Naive B cell (primary cell): ENCODE results near the gene ADTRP. TPM values are rescaled to one million over a fixed set of nuclear protein-coding genes. Genes with fewer than 3 reads are reported as not detected.

ENCODE experiments used
- ATAC-seq, 2 donors: fragments of 150-1000 bp; cut with Tn5 transposase; 2 replicates each; pipeline ENCODE4 v1.10.0; 2021; ENCODE audit warnings: low read depth in 2 of 2, mild to moderate bottlenecking in 2 of 2, moderate library complexity in 2 of 2
- DNase-seq: peaks from one replicate; pipeline ENCODE4 v3.0.0; 2022
- H3K27ac Mint-ChIP-seq, 6 donors: one replicate each; pipeline ENCODE4 v1.8.0; 2020 to 2022; ENCODE audit warnings: mild to moderate bottlenecking in 6 of 6, mixed read lengths in 6 of 6, moderate library complexity in 5 of 6, inconsistent platforms in 2 of 6
- H3K27me3 Mint-ChIP-seq, 3 donors: one replicate each; pipeline ENCODE4 v1.8.0; 2021 to 2022; ENCODE audit warnings: mixed read lengths in 3 of 3, mild to moderate bottlenecking in 1 of 3
- H3K36me3 Mint-ChIP-seq, 2 donors: one replicate each; pipeline ENCODE4 v1.8.0; 2020 to 2022; ENCODE audit warnings: mixed read lengths in 2 of 2, inconsistent platforms in 1 of 2, mild to moderate bottlenecking in 1 of 2
- H3K4me1 Mint-ChIP-seq, 3 donors: one replicate each; pipeline ENCODE4 v1.8.0; 2020 to 2022; ENCODE audit warnings: mixed read lengths in 3 of 3, inconsistent platforms in 1 of 3, mild to moderate bottlenecking in 1 of 3, moderate library complexity in 1 of 3
- H3K4me3 Mint-ChIP-seq, 8 donors: one replicate each; pipeline ENCODE4 v1.8.0; 2020 to 2022; ENCODE audit warnings: mild to moderate bottlenecking in 8 of 8, mixed read lengths in 8 of 8, moderate library complexity in 8 of 8, inconsistent platforms in 2 of 8
- H3K9me3 Mint-ChIP-seq, 7 donors: one replicate each; pipeline ENCODE4 v1.8.0; 2020 to 2022; ENCODE audit warnings: mixed read lengths in 7 of 7, mild to moderate bottlenecking in 5 of 7, inconsistent platforms in 2 of 7, moderate library complexity in 1 of 7
- polyA plus RNA-seq, 6 donors: library from polyadenylated mRNA; unstranded; fragments of 300-500 nt; fragmentation: Illumina TruSeq; gene quantifications; one replicate each; pipeline ENCODE4 v1.2.3, GENCODE V29; 2021; ENCODE audit warnings: low read depth in 6 of 6

ADTRP gene
- polyA plus RNA-seq, 6 donors from 2014 or later, result not detected

- no peak for DNase-seq
- H3K9me3 Mint-ChIP-seq, result peaks cover 0 to 2% (median 0%) of the 10 kb centered on the region in 7 donors
- no peak overlapping the region for H3K27ac Mint-ChIP-seq
- ATAC-seq, result no peak
- H3K36me3 Mint-ChIP-seq, result no peaks in the 10 kb centered on the region
- H3K27me3 Mint-ChIP-seq, result peaks cover 0 to 12% (median 2%) of the 10 kb centered on the region in 3 donors
- H3K4me1 Mint-ChIP-seq, result no peaks in the 10 kb centered on the region
- H3K4me3 Mint-ChIP-seq, result no peak overlapping the region
Measured at GRCh38 chr6:11778036-11778435, 567 bp downstream of the ADTRP start.

- Mint-ChIP-seq H3K27me3 (peaks cover 4 to 20% (median 8%) of the 10 kb centered on the region in 3 donors), H3K9me3 (no peaks in the 10 kb centered on the region), H3K4me1 (no peaks in the 10 kb centered on the region), H3K27ac (no peak overlapping the region), H3K4me3 (no peak overlapping the region), H3K36me3 (no peaks in the 10 kb centered on the region)
- DNase-seq (no peak), ATAC-seq (no peak)
Measured at GRCh38 chr6:11775791-11776409, 2.7 kb downstream of the ADTRP start.

- H3K27me3 Mint-ChIP-seq, result peaks cover 4 to 27% (median 8%) of the 10 kb centered on the region in 3 donors
- DNase-seq (no peak), ATAC-seq (no peak)
- H3K4me3 Mint-ChIP-seq, result no peak overlapping the region
- no peak overlapping the region for H3K27ac Mint-ChIP-seq
- no peaks in the 10 kb centered on the region for H3K36me3 Mint-ChIP-seq
- no peaks in the 10 kb centered on the region for H3K9me3 Mint-ChIP-seq
- H3K4me1 Mint-ChIP-seq, result no peaks in the 10 kb centered on the region
Measured at GRCh38 chr6:11774426-11774825, 4.2 kb downstream of the ADTRP start.

GRCh38 chr6:11773581-11773980, 5.0 kb downstream of the ADTRP start:
- no peak overlapping the region for H3K4me3 Mint-ChIP-seq
- DNase-seq (no peak), ATAC-seq (no peak)
- no peaks in the 10 kb centered on the region for H3K9me3 Mint-ChIP-seq
- no peak overlapping the region for H3K27ac Mint-ChIP-seq
- no peaks in the 10 kb centered on the region for H3K4me1 Mint-ChIP-seq
- no peaks in the 10 kb centered on the region for H3K36me3 Mint-ChIP-seq
- H3K27me3 Mint-ChIP-seq, result peaks cover 7 to 33% (median 8%) of the 10 kb centered on the region in 3 donors

GRCh38 chr6:11773013-11773412, 5.6 kb downstream of the ADTRP start:
- DNase-seq (no peak), ATAC-seq (no peak)
- H3K9me3 Mint-ChIP-seq, result no peaks in the 10 kb centered on the region
- no peaks in the 10 kb centered on the region for H3K36me3 Mint-ChIP-seq
- H3K27ac Mint-ChIP-seq, result no peak overlapping the region
- H3K4me1 Mint-ChIP-seq, result no peaks in the 10 kb centered on the region
- H3K27me3 Mint-ChIP-seq, result peaks cover 9 to 39% (median 11%) of the 10 kb centered on the region in 3 donors
- H3K4me3 Mint-ChIP-seq, result no peak overlapping the region

GRCh38 chr6:11772109-11772825, 6.3 kb downstream of the ADTRP start:
- DNase-seq (no peak), ATAC-seq (no peak)
- H3K9me3 Mint-ChIP-seq, result no peaks in the 10 kb centered on the region
- no peaks in the 10 kb centered on the region for H3K4me1 Mint-ChIP-seq
- no peak overlapping the region for H3K4me3 Mint-ChIP-seq
- peaks cover 11 to 39% (median 13%) of the 10 kb centered on the region in 3 donors for H3K27me3 Mint-ChIP-seq
- no peak overlapping the region for H3K27ac Mint-ChIP-seq
- no peaks in the 10 kb centered on the region for H3K36me3 Mint-ChIP-seq

GRCh38 chr6:11771473-11772048, 7.0 kb downstream of the ADTRP start:
- H3K9me3 Mint-ChIP-seq, result no peaks in the 10 kb centered on the region
- DNase-seq (no peak), ATAC-seq (no peak)
- no peaks in the 10 kb centered on the region for H3K36me3 Mint-ChIP-seq
- no peaks in the 10 kb centered on the region for H3K4me1 Mint-ChIP-seq
- H3K4me3 Mint-ChIP-seq, result no peak overlapping the region
- no peak overlapping the region for H3K27ac Mint-ChIP-seq
- peaks cover 11 to 39% (median 13%) of the 10 kb centered on the region in 3 donors for H3K27me3 Mint-ChIP-seq

- DNase-seq (no peak), ATAC-seq (no peak)
- no peaks in the 10 kb centered on the region for H3K9me3 Mint-ChIP-seq
- no peaks in the 10 kb centered on the region for H3K36me3 Mint-ChIP-seq
- peaks cover 11 to 39% (median 19%) of the 10 kb centered on the region in 3 donors for H3K27me3 Mint-ChIP-seq
- peak overlapping the region in 1 of 8 donors; percentile 21 for H3K4me3 Mint-ChIP-seq
- H3K4me1 Mint-ChIP-seq, result no peaks in the 10 kb centered on the region
- H3K27ac Mint-ChIP-seq, result no peak overlapping the region
Measured at GRCh38 chr6:11770546-11771466, 7.8 kb downstream of the ADTRP start.

- Mint-ChIP-seq H3K36me3 (no peaks in the 10 kb centered on the region), H3K9me3 (no peaks in the 10 kb centered on the region), H3K4me1 (no peaks in the 10 kb centered on the region), H3K4me3 (no peak overlapping the region), H3K27me3 (peaks cover 11 to 34% (median 20%) of the 10 kb centered on the region in 3 donors), H3K27ac (no peak overlapping the region)
- DNase-seq, result no peak
- no peak for ATAC-seq
Measured at GRCh38 chr6:11769811-11770545, 8.6 kb downstream of the ADTRP start.

- no peak for DNase-seq
- Mint-ChIP-seq H3K4me1 (no peaks in the 10 kb centered on the region), H3K27ac (no peak overlapping the region), H3K36me3 (no peaks in the 10 kb centered on the region), H3K9me3 (no peaks in the 10 kb centered on the region), H3K4me3 (no peak overlapping the region), H3K27me3 (peaks cover 11 to 31% (median 20%) of the 10 kb centered on the region in 3 donors)
- ATAC-seq, result no peak
Measured at GRCh38 chr6:11769244-11769643, 9.4 kb downstream of the ADTRP start.

- H3K4me1 Mint-ChIP-seq, result no peaks in the 10 kb centered on the region
- H3K36me3 Mint-ChIP-seq, result no peaks in the 10 kb centered on the region
Measured at GRCh38 chr6:11767978-11768756, 10.4 kb downstream of the ADTRP start.

GRCh38 chr6:11767458-11767857, 11.1 kb downstream of the ADTRP start:
- Mint-ChIP-seq H3K36me3 (no peaks in the 10 kb centered on the region), H3K27ac (no peak overlapping the region), H3K4me3 (no peak overlapping the region), H3K9me3 (no peaks in the 10 kb centered on the region), H3K4me1 (no peaks in the 10 kb centered on the region), H3K27me3 (peaks cover 7 to 33% (median 13%) of the 10 kb centered on the region in 3 donors)
- DNase-seq (no peak), ATAC-seq (no peak)

More at GRCh38 chr6:11767978-11768756, 10.4 kb downstream of the ADTRP start:
- H3K27ac Mint-ChIP-seq, result peak overlapping the region in 1 of 6 donors; percentile 33
- DNase-seq (no peak), ATAC-seq (no peak)
- H3K27me3 Mint-ChIP-seq, result peaks cover 11 to 36% (median 20%) of the 10 kb centered on the region in 3 donors
- H3K4me3 Mint-ChIP-seq, result no peak overlapping the region
- H3K9me3 Mint-ChIP-seq, result no peaks in the 10 kb centered on the region
